ENCODE results near the gene TTC6. TPM values are rescaled to one million over a fixed set of nuclear protein-coding genes. Genes with fewer than 3 reads are reported as not detected.
"Not testable (repeated sequence)": the region's sequence is repeated elsewhere in the genome, so short reads cannot be mapped to it uniquely, and the experiment has no call there.

The TTC6 gene, protein sequence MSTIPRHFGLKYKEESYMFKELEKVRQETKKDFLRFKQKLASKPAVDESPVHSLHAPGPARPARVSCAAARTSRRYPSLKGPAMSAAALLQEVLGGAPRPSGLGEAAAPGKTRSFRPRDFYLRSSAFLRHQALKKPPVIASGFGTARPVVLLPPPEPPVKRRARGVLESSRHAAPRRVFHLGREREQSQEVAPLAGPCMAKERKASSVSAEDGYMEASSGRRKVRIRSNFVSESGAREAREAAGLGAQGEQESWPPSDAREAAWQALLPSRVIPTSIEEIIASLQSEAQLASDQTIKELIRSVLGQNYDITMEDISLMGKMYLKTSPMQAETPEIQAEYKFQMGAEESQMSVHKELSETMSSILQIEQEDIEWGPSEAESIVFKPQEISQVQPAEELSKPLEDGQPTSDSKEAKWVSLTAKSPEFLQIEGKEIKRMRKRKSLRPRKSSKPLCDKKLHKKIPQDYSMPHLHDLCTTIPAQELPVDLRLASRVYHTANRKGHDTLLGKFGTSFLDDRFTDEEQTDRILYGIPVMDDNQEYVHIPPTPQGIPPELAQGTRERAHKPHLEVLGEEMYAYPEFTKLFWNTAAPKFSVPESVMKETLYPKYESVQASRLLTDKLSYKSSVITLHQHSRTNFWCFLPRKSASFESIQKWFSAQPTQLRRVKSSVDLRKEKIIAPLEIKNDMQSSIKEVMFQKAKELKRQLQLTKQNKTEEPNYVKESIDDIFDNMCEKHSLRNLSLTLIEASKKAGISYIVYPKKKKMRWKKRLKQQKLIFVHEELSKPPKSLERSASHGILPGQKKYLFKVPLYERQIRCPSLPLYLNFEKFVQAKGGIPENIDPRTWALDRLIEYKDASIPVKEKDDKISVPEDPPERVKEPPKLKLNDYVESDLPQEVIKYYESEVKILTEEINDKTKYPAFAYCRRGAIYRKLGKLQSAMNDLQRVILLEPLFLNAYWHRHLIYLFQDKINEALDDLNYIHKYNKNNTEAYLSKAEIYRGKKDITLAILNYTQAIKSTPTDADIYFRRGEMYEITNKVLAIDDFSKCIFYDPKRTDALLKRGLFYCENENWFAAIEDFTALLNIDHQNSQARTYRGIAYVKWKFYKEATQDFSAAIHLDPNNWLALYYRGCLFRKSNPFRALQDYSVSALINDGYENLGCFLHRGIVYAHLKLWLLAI (N-terminal part only)
- total RNA-seq, result 0.30 and 1.6 TPM in 2 replicates

GRCh38 chr14:37594971-37595808 is at the start of gene TTC6, which contains the start of gene FOXA1:
TTC6 (plus strand) TSS chr14:37595629; CDS start chr14:37622065, 26,436 bp downstream.
FOXA1 (minus strand) TSS chr14:37595249; CDS start chr14:37594972, 277 bp downstream.
- no peak for DNase-seq (ENCODE audit: low read depth)

- no peak for DNase-seq (ENCODE audit: low read depth)
Observed at GRCh38 chr14:37546621-37547447, 48.6 kb upstream of the TTC6 start.

GRCh38 chr14:37550511-37550910 is 44.9 kb upstream of the TTC6 start:
- no peak for DNase-seq (ENCODE audit: low read depth)

GRCh38 chr14:37551119-37551518 is 44.3 kb upstream of the TTC6 start:
- DNase-seq (ENCODE audit: low read depth), result no peak

GRCh38 chr14:37553935-37554550 is 41.4 kb upstream of the TTC6 start:
- no peak for DNase-seq (ENCODE audit: low read depth)

DNA sequence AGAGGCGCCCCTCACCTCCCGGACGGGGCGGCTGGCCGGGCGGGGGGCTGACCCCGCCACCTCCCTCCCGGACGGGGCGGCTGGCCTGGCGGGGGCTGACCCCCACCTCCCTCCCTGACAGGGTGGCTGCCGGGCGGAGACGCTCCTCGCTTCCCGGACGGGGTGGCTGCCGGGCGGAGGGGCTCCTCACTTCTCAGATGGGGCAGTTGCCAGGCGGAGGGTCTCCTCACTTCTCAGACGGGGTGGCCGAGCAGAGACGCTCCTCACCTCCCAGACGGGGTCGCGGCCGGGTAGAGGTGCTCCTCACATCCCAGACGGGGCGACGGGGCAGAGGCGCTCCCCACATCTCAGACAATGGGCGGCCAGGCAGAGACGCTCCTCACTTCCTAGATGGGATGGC is 39.8 kb upstream of the TTC6 start:
- not testable (repeated sequence) for DNase-seq (ENCODE audit: low read depth)

DNA sequence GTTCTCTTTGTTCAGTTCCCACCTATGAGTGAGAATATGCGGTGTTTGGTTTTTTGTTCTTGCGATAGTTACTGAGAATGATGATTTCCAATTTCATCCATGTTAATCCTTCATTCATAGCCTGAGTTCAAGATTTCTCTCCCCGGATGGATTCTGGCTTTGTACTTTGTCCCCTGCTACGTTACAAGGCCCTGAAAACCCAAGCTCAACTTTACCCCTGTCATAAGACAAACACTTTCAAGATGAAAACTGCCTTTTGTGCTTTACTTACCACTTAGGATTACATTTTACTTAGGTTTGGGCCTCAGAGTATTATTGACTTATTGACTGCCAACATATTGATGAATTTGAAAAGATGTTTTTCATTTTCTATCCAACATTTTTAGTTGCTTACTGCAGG is 36.7 kb upstream of the TTC6 start:
- DNase-seq (ENCODE audit: low read depth), result no peak

DNA sequence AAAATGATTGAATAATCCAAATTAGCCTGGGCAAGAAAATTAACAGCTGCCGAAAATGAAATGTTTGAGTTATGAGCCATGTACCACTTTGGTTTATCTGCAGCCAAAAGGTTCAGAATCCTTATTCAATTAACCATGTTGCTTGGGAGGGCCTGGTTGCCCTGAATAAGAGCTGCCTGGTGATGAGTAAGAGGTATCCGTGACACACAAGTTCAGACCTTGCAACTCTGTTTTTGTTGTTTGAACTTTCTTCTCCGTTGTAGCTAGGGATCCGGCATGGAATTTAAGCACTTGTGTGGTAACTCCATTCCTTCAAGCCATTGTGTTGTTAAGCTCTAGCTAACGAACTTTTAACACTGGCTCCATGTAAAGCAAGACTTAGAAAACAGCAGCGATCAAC is 36.0 kb upstream of the TTC6 start:
- DNase-seq (ENCODE audit: low read depth), result peak; percentile 18

DNA sequence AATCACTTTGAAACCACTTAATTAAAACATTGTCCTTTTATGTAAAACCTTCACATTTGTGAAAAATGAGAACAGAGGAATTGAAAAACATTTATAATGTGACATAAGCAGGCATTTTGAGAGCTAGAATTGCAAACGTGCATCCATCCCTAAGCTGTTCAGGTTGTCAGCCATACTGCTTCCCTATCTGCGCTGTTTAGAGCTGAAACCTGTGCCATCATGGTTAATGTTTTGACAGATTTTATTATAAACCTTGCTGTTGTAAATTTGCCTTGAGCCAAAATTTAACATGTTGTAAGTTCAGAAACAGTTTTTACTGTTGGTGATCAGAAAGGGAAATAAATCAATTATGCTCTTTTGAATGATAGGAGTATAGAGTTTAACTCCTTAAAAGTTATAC is 32.2 kb upstream of the TTC6 start:
- DNase-seq (ENCODE audit: low read depth), result no peak

DNA sequence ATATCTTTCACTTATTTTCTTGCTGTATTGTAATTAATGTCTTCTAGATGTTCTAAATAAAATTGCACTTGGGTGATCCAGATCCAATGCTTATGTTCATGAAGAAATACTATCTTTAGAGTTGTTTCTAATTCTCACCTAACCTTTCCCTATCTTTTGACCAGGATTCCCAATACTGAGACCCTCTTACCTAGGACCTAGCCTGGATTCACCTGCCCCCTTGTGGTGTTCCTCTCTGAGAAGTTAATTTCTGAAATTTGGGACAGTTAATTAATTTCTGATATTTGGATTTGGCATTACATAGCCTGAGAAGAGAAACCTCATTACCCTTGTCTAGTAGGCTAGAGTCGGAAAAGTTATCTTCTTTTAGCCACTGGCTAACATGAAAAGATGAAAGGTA is 29.9 kb upstream of the TTC6 start:
- no peak for DNase-seq (ENCODE audit: low read depth)

GRCh38 chr14:37566811-37567371 is 28.5 kb upstream of the TTC6 start:
- DNase-seq (ENCODE audit: low read depth), result no peak

DNA sequence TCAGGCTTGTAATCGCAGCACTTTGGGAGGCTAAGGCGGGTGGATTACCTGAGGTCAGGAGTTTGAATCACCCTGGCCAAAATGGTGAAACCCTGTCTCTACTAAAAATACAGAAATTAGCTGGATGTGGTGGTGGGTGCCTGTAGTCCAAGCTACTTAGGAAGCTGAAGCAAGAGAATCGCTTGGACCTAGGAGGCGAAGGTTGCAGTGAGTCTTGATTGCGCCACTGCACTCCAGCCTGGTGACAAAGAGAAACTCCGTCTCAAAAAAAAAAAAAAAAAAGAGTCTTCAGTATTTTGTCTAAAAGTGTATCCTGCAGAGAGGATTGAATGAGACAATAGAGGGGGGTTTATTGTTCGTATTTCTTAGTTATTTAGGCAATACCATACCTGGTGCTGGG is 25.7 kb upstream of the TTC6 start:
- no peak for DNase-seq (ENCODE audit: low read depth)

- DNase-seq (ENCODE audit: low read depth), result no peak
Observed at GRCh38 chr14:37571391-37571790, 24.0 kb upstream of the TTC6 start.

- DNase-seq (ENCODE audit: low read depth), result no peak
Observed at GRCh38 chr14:37573356-37573755, 22.1 kb upstream of the TTC6 start.

- no peak for DNase-seq (ENCODE audit: low read depth)
Observed at GRCh38 chr14:37579274-37579673, 16.2 kb upstream of the TTC6 start.

- no peak for DNase-seq (ENCODE audit: low read depth)
Observed at GRCh38 chr14:37580146-37580545, 15.3 kb upstream of the TTC6 start.

- DNase-seq (ENCODE audit: low read depth), result no peak
Observed at GRCh38 chr14:37583358-37584210, 11.8 kb upstream of the TTC6 start.

All from renal cortical epithelial cell (primary cell).